IPS DF 4.7 (cell line): ENCODE data around the gene EPB41L4B.
"Not testable (repeated sequence)": the region's sequence is repeated elsewhere in the genome, so short reads cannot be mapped to it uniquely, and the experiment has no call there.

Experiments
- DNase-seq: peaks from one replicate; pipeline ENCODE4 v3.0.0-alpha.2; 2013; ENCODE audit warnings: low spot score; ENCODE audit errors: extremely low read depth

EPB41L4B gene

GRCh38 chr9:109320742-109321448 is at the start of gene EPB41L4B:
Gene EPB41L4B (minus strand): TSS chr9:109321059. CDS start chr9:109320446, 613 bp downstream.
- DNase-seq, result no peak

GRCh38 chr9:109369285-109369684 is 48.4 kb upstream of the EPB41L4B start:
- no peak for DNase-seq

GRCh38 chr9:109360771-109361170 is 39.9 kb upstream of the EPB41L4B start:
- DNase-seq, result no peak

- DNase-seq, result not testable (repeated sequence)
Measured at GRCh38 chr9:109358968-109359603, 38.2 kb upstream of the EPB41L4B start.

GRCh38 chr9:109355564-109356297 is 34.9 kb upstream of the EPB41L4B start:
- DNase-seq, result no peak

- DNase-seq, result no peak
Measured at GRCh38 chr9:109354190-109354589, 33.3 kb upstream of the EPB41L4B start.

GRCh38 chr9:109351032-109351431 is 30.2 kb upstream of the EPB41L4B start:
- DNase-seq, result no peak

GRCh38 chr9:109349421-109349846 is 28.6 kb upstream of the EPB41L4B start:
- no peak for DNase-seq

- DNase-seq, result no peak
Measured at GRCh38 chr9:109346904-109347303, 26.0 kb upstream of the EPB41L4B start.

GRCh38 chr9:109344866-109345265 is 24.0 kb upstream of the EPB41L4B start:
- DNase-seq, result no peak

GRCh38 chr9:109342878-109343277 is 22.0 kb upstream of the EPB41L4B start:
- DNase-seq, result no peak

GRCh38 chr9:109341561-109341960 is 20.7 kb upstream of the EPB41L4B start:
- no peak for DNase-seq

GRCh38 chr9:109340979-109341378 is 20.1 kb upstream of the EPB41L4B start:
- not testable (repeated sequence) for DNase-seq

GRCh38 chr9:109336409-109336808 is 15.6 kb upstream of the EPB41L4B start:
- DNase-seq, result no peak

- DNase-seq, result no peak
Measured at GRCh38 chr9:109335929-109336328, 15.1 kb upstream of the EPB41L4B start.

GRCh38 chr9:109335121-109335520 is 14.3 kb upstream of the EPB41L4B start:
- DNase-seq, result no peak

- DNase-seq, result no peak
Measured at GRCh38 chr9:109331353-109331752, 10.5 kb upstream of the EPB41L4B start.

- DNase-seq, result no peak
Measured at GRCh38 chr9:109329638-109330258, 8.9 kb upstream of the EPB41L4B start.

GRCh38 chr9:109328978-109329637 is 8.2 kb upstream of the EPB41L4B start:
- no peak for DNase-seq

GRCh38 chr9:109325089-109325488 is 4.2 kb upstream of the EPB41L4B start:
- no peak for DNase-seq

GRCh38 chr9:109323771-109324170 is 2.9 kb upstream of the EPB41L4B start:
- no peak for DNase-seq
